Measurements from ENCODE around the gene GSG1L. TPM values are rescaled to one million over a fixed set of nuclear protein-coding genes. Genes with fewer than 3 reads are reported as not detected.

The GSG1L gene
- total and polyA plus RNA-seq, 4 experiments from 2014 or later: 0.27 TPM; not detected in 3

DNA sequence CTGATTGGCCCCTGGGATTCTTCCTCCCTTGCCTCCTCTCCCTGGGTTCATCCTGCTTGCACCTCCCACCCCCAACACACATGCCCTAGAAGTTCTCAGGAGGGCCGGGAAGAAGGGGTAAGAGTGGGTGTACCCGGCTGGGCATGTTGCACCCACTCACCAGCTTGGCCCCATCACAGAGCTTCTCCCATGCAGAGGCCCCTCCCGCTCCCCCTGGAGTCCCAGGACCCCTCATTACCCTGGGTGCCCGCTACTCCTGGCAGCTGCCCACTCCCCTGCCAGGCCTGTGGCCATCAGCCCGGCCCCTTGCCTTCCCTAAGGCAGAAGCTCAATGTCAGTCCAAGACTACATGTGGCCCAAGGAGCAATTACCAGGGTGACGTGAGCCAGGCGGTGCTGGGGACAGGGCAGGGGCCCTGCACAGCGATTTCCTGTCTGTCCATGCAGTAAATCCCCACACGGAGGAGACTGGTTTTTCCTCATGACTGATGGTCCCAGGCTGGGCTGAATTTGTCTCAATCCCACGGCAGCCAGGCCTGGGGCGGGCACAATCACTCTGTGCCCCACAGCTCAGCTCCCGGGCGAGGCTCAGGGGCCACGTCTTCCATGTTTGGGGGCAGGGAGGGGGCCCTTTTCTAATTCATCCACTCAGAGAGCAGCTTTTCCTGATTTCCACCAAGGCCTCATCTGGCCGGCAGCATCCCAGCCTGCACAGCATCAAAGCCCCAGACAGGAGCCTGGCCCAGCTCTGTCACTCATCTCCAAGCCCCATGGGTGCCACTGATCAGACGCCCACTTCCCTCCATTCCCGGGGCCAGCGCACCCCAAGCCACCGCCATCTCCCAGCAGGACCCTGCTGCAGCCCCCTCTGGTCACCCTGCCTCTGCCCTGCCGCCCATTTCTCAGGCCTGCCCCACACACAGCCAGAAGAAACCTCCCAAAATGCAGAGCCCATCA is 278.9 kb downstream of the GSG1L start:
- intact Hi-C loops (cut with micrococcal nuclease): no loop called here
- H3K4me3 ChIP-seq (ENCODE audit: low read length in 2 of 2): no peak overlapping the region
- H3K9me3 ChIP-seq (ENCODE audit: control insufficient read depth in 1 of 2, low read length in 2 of 2): no peaks in the 10 kb centered on the region
- Mint-ChIP-seq H3K4me3 (no peak overlapping the region), H3K9me3 (peaks cover 0 to 3% (median 0%) of the 10 kb centered on the region in 8 donors), H3K27ac (no peak overlapping the region), H3K4me1 (no peaks in the 10 kb centered on the region), H3K36me3 (no peaks in the 10 kb centered on the region), H3K27me3 (no peaks in the 10 kb centered on the region)
- no peaks in the 10 kb centered on the region for H3K36me3 ChIP-seq (ENCODE audit: insufficient read depth, low read length)
- no peaks in the 10 kb centered on the region for H3K4me1 ChIP-seq (ENCODE audit: insufficient read depth, low read length)
- no peak for DNase-seq
- ChIA-PET CTCF (ENCODE audit: partially characterized antibody) (no interaction called here), POLR2A (ENCODE audit: partially characterized antibody) (no interaction called here)
- no peaks in the 10 kb centered on the region for H3K27me3 ChIP-seq (ENCODE audit: insufficient read depth, low read length)
- no peak overlapping the region for H3K27ac ChIP-seq (ENCODE audit: low read depth, low read length)

DNA sequence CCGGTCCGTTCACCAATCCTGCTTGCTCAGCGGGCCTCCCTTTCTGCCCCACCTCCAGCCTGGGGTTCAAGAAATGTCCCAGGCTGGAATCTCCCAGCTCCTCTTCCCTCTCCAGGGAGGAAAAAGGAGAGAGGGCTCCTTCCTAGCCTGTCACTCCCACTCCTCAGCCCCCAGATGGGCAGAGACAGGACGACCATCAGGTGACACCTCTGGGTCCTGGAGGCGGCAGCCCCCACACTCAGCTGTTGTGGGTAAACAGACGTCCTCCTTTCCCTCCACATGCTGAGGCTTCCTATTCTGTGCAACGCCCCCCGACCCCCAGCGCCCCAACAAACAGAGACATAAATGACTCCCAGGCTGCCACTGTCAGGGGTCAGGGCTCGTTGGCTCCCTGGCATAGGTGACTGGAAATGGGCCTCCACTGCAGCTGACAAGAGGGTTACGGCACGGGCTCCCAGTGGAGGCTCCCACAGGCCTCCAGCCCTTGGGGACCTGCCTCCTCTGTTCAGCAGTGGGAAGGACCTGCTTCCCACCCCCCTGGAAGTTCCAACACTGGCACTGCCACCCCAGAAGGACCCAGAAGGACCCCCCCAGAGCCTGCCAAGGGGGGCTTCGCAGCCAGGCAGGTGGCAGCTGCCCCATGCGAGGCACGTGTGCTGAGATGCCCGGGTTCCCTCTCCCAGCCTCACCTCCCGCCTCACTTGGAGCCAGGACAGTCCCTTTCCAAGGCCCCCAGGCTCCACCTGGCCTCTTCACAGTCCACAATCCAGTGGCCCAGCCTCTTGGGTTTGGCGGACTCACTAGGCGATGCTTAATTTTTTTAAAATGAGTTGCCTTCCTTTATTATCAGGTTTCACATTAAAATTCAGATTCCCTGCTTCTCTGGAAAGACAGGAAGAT is 281.3 kb downstream of the GSG1L start:
- intact Hi-C loops (cut with micrococcal nuclease): no loop called here
- Histone ChIP-seq H3K9me3 (ENCODE audit: control insufficient read depth in 1 of 2, low read length in 2 of 2) (no peaks in the 10 kb centered on the region), H3K27ac (ENCODE audit: low read depth, low read length) (no peak overlapping the region), H3K4me3 (ENCODE audit: low read length in 2 of 2) (no peak overlapping the region), H3K4me1 (ENCODE audit: insufficient read depth, low read length) (no peaks in the 10 kb centered on the region), H3K27me3 (ENCODE audit: insufficient read depth, low read length) (no peaks in the 10 kb centered on the region), H3K36me3 (ENCODE audit: insufficient read depth, low read length) (no peaks in the 10 kb centered on the region)
- H3K4me1 Mint-ChIP-seq: no peaks in the 10 kb centered on the region
- ChIA-PET POLR2A (ENCODE audit: partially characterized antibody) (no interaction called here), CTCF (ENCODE audit: partially characterized antibody) (no interaction called here)
- no peaks in the 10 kb centered on the region for H3K27me3 Mint-ChIP-seq
- peaks cover 0 to 5% of the 10 kb centered on the region in 2 donors for H3K36me3 Mint-ChIP-seq
- H3K4me3 Mint-ChIP-seq: no peak overlapping the region
- no peak for DNase-seq
- H3K9me3 Mint-ChIP-seq: peaks cover 0 to 3% (median 0%) of the 10 kb centered on the region in 8 donors
- H3K27ac Mint-ChIP-seq: no peak overlapping the region

DNA sequence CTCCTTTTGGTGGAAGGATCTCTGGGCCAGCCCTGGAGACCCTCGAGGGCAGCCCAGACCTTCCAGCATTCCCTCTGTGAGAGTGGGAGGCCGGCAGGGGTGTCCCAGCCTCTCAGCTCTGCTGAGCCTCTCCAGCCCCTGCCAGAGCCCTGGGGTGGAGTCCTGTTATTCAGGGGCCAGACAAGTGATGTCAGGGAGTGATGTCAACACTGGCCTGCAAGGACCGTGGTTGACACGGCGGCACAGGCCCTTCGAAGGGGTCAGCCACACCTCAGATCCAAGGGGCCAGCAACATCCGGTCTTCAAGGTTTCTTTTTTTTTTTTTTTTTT is 282.4 kb downstream of the GSG1L start:
- intact Hi-C loops (cut with micrococcal nuclease): no loop called here
- H3K36me3 Mint-ChIP-seq: peaks cover 0 to 5% of the 10 kb centered on the region in 2 donors

DNA sequence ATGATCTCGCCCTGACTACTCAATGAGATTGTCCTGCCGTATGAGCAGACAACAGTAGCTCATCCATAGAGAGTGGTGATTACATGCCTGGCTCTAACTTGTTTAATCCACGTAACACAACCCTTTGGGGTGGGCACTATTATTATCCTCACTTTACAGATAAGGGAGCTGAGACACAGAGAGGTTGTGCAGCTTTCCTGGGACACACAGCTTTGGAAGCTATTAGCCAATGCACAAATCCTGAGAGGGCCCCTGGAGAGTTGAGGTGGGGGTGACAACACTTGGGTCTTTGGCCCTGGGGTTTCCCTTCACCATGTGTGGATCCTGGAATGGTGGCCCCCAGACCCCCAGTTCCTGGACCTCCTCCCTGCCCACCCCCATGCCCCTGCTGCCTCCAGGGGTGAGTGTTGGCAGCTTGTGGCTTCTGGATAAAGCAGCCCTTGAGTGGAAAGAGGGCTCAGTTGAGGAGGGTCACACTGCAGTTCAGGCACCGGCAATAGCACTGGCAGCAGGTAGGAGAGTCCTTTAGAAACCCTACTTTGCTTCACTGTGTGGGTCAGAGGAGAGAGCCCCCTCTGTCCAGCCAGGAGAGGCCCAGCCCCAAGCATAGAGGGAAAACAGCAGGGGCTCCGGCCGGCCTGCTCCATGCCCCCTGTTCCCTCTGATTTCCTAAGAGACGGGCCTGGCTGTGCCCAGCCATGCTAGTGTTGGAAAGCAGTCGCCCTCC is 282.9 kb downstream of the GSG1L start:
- DNase-seq: no peak
- Histone ChIP-seq H3K4me3 (ENCODE audit: low read length in 2 of 2) (no peak overlapping the region), H3K4me1 (ENCODE audit: insufficient read depth, low read length) (no peaks in the 10 kb centered on the region), H3K27me3 (ENCODE audit: insufficient read depth, low read length) (no peaks in the 10 kb centered on the region), H3K27ac (ENCODE audit: low read depth, low read length) (no peak overlapping the region), H3K36me3 (ENCODE audit: insufficient read depth, low read length) (no peaks in the 10 kb centered on the region), H3K9me3 (ENCODE audit: control insufficient read depth in 1 of 2, low read length in 2 of 2) (no peaks in the 10 kb centered on the region)
- ChIA-PET POLR2A (ENCODE audit: partially characterized antibody) (no interaction called here), CTCF (ENCODE audit: partially characterized antibody) (no interaction called here)
- Mint-ChIP-seq H3K9me3 (no peaks in the 10 kb centered on the region), H3K36me3 (peaks cover 0 to 5% of the 10 kb centered on the region in 2 donors), H3K27ac (no peak overlapping the region), H3K27me3 (no peaks in the 10 kb centered on the region), H3K4me1 (no peaks in the 10 kb centered on the region), H3K4me3 (no peak overlapping the region)
- intact Hi-C loops (cut with micrococcal nuclease): no loop called here

More for the DNA sequence above, 282.4 kb downstream of the GSG1L start:
- H3K27me3 ChIP-seq (ENCODE audit: insufficient read depth, low read length): no peaks in the 10 kb centered on the region
- no peaks in the 10 kb centered on the region for H3K36me3 ChIP-seq (ENCODE audit: insufficient read depth, low read length)
- Mint-ChIP-seq H3K4me1 (no peaks in the 10 kb centered on the region), H3K27ac (no peak overlapping the region), H3K4me3 (no peak overlapping the region), H3K27me3 (no peaks in the 10 kb centered on the region), H3K9me3 (no peaks in the 10 kb centered on the region)
- no peaks in the 10 kb centered on the region for H3K4me1 ChIP-seq (ENCODE audit: insufficient read depth, low read length)
- no peak for DNase-seq
- no peak overlapping the region for H3K27ac ChIP-seq (ENCODE audit: low read depth, low read length)
- ChIA-PET POLR2A (ENCODE audit: partially characterized antibody) (no interaction called here), CTCF (ENCODE audit: partially characterized antibody) (no interaction called here)
- no peaks in the 10 kb centered on the region for H3K9me3 ChIP-seq (ENCODE audit: control insufficient read depth in 1 of 2, low read length in 2 of 2)
- no peak overlapping the region for H3K4me3 ChIP-seq (ENCODE audit: low read length in 2 of 2)

DNA sequence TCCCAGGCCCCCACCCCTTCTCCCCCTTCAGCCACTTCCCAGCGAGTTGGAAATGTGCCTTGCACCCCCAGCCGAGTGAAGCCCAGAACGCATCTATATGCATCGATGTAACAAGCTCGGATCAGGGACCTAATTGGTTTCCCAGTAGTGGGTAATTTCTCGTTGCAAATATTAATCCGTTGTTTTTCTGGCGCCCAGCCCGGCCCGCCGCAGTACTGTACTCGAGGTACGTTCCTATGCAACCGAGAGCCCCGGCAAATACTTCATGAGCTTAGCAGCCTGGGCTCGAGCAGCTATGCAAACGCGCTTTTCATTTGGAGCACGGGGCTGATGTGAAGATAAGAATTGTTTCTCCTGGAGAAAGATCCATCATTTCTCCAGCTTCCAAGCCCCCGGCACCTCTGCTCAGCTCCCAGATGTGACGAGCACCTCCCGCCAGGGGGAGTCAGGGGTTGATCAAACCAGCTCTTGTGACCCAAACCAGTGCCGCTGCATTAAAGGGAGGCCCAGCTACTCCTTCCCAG is 283.8 kb downstream of the GSG1L start:
- no peaks in the 10 kb centered on the region for H3K36me3 ChIP-seq (ENCODE audit: insufficient read depth, low read length)
- no peaks in the 10 kb centered on the region for H3K4me1 ChIP-seq (ENCODE audit: insufficient read depth, low read length)
- H3K27me3 Mint-ChIP-seq: no peaks in the 10 kb centered on the region
- no peaks in the 10 kb centered on the region for H3K4me1 Mint-ChIP-seq
- H3K27ac Mint-ChIP-seq: no peak overlapping the region
- H3K9me3 ChIP-seq (ENCODE audit: control insufficient read depth in 1 of 2, low read length in 2 of 2): no peaks in the 10 kb centered on the region
- intact Hi-C loops (cut with micrococcal nuclease): no loop called here
- no peak overlapping the region for H3K27ac ChIP-seq (ENCODE audit: low read depth, low read length)
- no peak for DNase-seq
- no peaks in the 10 kb centered on the region for H3K9me3 Mint-ChIP-seq
- CTCF ChIA-PET (ENCODE audit: partially characterized antibody): no interaction called here
- no peak overlapping the region for H3K4me3 Mint-ChIP-seq
- no peaks in the 10 kb centered on the region for H3K27me3 ChIP-seq (ENCODE audit: insufficient read depth, low read length)
- H3K4me3 ChIP-seq (ENCODE audit: low read length in 2 of 2): no peak overlapping the region
- POLR2A ChIA-PET (ENCODE audit: partially characterized antibody): no interaction called here
- H3K36me3 Mint-ChIP-seq: peaks cover 4 to 5% of the 10 kb centered on the region in 2 donors

DNA sequence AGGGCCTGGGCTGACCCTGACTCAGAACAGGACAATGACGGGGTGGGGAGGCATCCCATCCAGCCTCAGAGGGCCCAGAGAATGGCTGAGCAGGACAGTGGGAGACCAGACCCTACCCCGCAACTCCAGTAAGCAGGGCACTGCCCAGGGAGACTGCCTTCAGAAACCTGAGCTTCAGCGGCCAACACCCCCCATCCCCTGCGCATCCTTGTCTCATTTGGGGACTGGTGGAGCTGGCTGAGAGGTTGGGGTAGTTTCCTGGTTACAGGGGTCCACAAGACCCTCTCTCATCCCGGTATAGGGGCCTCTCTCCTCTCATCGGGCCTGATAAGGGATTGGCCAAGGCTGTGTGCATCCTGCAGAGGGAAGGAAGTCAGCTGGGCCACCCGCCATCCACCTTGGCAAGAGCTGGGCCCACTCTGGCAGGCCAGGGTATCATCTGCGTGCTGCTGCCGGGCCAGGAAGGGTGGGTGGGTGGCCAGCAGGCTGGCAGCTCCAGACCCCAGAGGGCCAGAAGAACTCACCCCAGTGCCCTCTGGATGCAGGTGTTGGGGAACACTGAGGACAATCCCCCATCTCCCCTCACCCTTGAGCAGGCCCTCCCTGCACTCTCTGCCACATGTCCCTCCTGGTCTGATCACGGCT is 284.5 kb downstream of the GSG1L start:
- Mint-ChIP-seq H3K4me3 (no peak overlapping the region), H3K27ac (no peak overlapping the region), H3K27me3 (no peaks in the 10 kb centered on the region), H3K9me3 (no peaks in the 10 kb centered on the region), H3K4me1 (no peaks in the 10 kb centered on the region), H3K36me3 (peaks cover 6 to 7% of the 10 kb centered on the region in 2 donors)
- no peaks in the 10 kb centered on the region for H3K9me3 ChIP-seq (ENCODE audit: control insufficient read depth in 1 of 2, low read length in 2 of 2)
- no peaks in the 10 kb centered on the region for H3K27me3 ChIP-seq (ENCODE audit: insufficient read depth, low read length)
- no peak overlapping the region for H3K27ac ChIP-seq (ENCODE audit: low read depth, low read length)
- DNase-seq: no peak
- ChIA-PET CTCF (ENCODE audit: partially characterized antibody) (no interaction called here), POLR2A (ENCODE audit: partially characterized antibody) (no interaction called here)
- no peaks in the 10 kb centered on the region for H3K36me3 ChIP-seq (ENCODE audit: insufficient read depth, low read length)
- intact Hi-C loops (cut with micrococcal nuclease): no loop called here
- no peaks in the 10 kb centered on the region for H3K4me1 ChIP-seq (ENCODE audit: insufficient read depth, low read length)
- no peak overlapping the region for H3K4me3 ChIP-seq (ENCODE audit: low read length in 2 of 2)
